GM13977 (cell line): ENCODE results near the gene FRMD4B.

Experiments used
- DNase-seq: peaks from one replicate; pipeline ENCODE4 v3.0.0; 2012; ENCODE audit warnings: low spot score
- in situ Hi-C: fragments of 300-500 bp; cut with MboI; formaldehyde crosslinking; loops from one replicate; pipeline ENCODE4 v1.12.0; 2022; ENCODE audit warnings: low sequenced_read_pairs, low pct_unique_long_range_greater_than_20kb, mixed read lengths, inconsistent platforms; ENCODE audit not compliant: unreplicated experiment
- TF ChIP-seq, protein P1 (sequence below): IDR thresholded peaks from 2 replicates; pipeline ENCODE4 v1.5.1; 2012; ENCODE audit warnings: mild to moderate bottlenecking, control low read depth; ENCODE audit not compliant: insufficient read depth; ENCODE audit errors: extremely low read depth, missing control alignments

FRMD4B gene

DNA sequence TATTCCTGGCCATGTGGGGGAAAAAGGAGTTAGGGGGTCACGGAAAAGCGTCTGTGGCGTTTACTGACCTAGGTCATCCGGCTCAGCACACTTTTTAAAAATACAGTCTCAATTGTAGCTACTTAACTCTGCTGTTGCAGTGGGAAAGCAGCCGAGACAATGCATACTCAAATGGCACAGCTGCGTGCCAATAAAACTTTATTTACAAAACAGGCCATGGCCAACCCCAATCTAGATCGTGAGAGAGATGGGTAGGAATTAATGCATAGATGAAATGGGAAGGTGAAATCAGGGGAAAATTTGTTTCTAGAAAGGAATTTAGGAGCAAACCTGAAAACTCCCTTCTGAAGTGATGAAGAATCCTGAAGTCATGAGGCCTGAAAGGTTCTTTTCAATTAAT is 22.0 kb upstream of the FRMD4B start:
- TF ChIP-seq, protein P1, sequence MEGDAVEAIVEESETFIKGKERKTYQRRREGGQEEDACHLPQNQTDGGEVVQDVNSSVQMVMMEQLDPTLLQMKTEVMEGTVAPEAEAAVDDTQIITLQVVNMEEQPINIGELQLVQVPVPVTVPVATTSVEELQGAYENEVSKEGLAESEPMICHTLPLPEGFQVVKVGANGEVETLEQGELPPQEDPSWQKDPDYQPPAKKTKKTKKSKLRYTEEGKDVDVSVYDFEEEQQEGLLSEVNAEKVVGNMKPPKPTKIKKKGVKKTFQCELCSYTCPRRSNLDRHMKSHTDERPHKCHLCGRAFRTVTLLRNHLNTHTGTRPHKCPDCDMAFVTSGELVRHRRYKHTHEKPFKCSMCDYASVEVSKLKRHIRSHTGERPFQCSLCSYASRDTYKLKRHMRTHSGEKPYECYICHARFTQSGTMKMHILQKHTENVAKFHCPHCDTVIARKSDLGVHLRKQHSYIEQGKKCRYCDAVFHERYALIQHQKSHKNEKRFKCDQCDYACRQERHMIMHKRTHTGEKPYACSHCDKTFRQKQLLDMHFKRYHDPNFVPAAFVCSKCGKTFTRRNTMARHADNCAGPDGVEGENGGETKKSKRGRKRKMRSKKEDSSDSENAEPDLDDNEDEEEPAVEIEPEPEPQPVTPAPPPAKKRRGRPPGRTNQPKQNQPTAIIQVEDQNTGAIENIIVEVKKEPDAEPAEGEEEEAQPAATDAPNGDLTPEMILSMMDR, result no peak
- in situ Hi-C loops, result no loop called here
- no peak for DNase-seq

GRCh38 chr3:69406163-69406562 is 20.3 kb upstream of the FRMD4B start:
- DNase-seq, result no peak
- in situ Hi-C loops, result no loop called here
- TF ChIP-seq, protein P1, result no peak

GRCh38 chr3:69405067-69405466 is 19.2 kb upstream of the FRMD4B start:
- in situ Hi-C loops, result no loop called here
- DNase-seq, result no peak
- TF ChIP-seq, protein P1, result no peak

- in situ Hi-C loops, result no loop called here
- no peak for DNase-seq
- TF ChIP-seq, protein P1, result no peak
Measured at GRCh38 chr3:69403454-69403853, 17.6 kb upstream of the FRMD4B start.

DNA sequence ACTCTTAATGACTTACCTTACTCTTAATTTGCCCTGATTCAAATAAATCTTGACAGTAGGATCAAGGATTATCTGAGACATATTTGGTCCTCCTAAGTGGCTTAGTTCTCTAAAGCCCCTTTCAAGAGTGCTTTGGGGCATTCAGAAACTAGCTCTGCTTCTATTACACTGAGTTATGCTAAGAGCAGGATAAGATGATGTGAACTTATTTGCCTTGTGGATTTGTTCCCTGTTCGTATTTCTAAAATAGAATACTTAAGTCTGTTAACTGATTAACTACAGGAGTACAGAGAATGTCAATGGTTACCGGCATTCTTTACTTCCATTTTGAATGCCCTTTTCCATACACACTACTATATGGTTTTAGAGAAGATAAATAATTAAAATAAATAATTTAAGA is 14.8 kb upstream of the FRMD4B start:
- TF ChIP-seq, protein P1, result no peak
- no peak for DNase-seq
- in situ Hi-C loops, result no loop called here

DNA sequence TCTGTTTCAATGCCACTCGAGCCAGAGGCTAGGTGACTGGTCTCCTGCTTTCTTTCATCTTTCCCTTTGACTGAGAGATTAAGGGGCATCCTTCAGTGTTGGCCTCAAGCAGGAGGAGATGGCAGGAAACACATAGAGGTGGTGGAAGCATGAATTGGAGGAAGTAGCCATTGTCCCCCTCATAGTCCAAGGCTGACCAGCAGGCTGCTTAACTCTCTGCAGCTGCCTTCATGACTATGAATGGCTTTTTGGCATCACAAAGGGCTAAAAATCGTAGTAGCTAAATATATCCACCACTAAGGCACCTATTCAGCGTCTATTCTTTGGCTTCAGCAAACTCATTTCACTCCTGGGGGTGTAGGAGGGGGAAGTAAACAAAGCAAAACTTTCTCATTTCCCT is 7.0 kb upstream of the FRMD4B start:
- in situ Hi-C loops, result no loop called here
- DNase-seq, result no peak
- TF ChIP-seq, protein P1, result no peak

DNA sequence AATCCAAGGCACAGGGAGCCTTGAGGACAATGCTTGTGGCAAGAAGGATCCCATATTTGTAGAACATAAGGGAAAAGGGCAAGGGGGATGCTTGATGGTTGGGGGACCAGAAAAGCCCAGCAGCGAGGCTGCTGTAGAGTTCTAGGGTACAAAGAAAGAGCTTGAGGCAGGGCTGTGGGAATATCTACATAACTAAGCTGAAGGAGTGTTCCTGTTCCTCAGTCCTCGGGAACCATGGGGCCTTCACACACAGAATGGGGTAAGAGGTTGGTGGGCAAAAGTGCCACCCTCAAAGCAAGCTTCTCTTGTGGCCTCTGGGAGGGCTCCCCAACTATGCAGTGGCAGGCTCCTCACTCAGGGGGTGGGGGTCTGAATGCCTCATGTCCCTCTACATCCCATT is 6.5 kb upstream of the FRMD4B start:
- TF ChIP-seq, protein P1, result no peak
- in situ Hi-C loops, result no loop called here
- no peak for DNase-seq
